Measurements from ENCODE around the gene SAMD4A.

Gene SAMD4A

GRCh38 chr14:54688229-54688628 is 121.3 kb downstream of the SAMD4A start:
- no peak for DNase-seq

- no peak for DNase-seq
Measured at GRCh38 chr14:54689928-54690327, 123.0 kb downstream of the SAMD4A start.

GRCh38 chr14:54690887-54691286 is 124.0 kb downstream of the SAMD4A start:
- no peak for DNase-seq

- DNase-seq: peak; percentile 5
Measured at GRCh38 chr14:54691525-54692283, 124.8 kb downstream of the SAMD4A start.

GRCh38 chr14:54692284-54692772 is 125.4 kb downstream of the SAMD4A start:
- DNase-seq: no peak

- no peak for DNase-seq
Measured at GRCh38 chr14:54693761-54694160, 126.8 kb downstream of the SAMD4A start.

GRCh38 chr14:54695196-54695595 is 128.3 kb downstream of the SAMD4A start:
- DNase-seq: no peak

GRCh38 chr14:54697001-54697400 is 130.1 kb downstream of the SAMD4A start:
- DNase-seq: no peak

- no peak for DNase-seq
Measured at GRCh38 chr14:54697803-54698202, 130.9 kb downstream of the SAMD4A start.

GRCh38 chr14:54698501-54698900 is 131.6 kb downstream of the SAMD4A start:
- DNase-seq: no peak

- no peak for DNase-seq
Measured at GRCh38 chr14:54698966-54699530, 132.1 kb downstream of the SAMD4A start.

GRCh38 chr14:54699735-54700134 is 132.8 kb downstream of the SAMD4A start:
- no peak for DNase-seq

- DNase-seq: no peak
Measured at GRCh38 chr14:54700717-54701116, 133.8 kb downstream of the SAMD4A start.

GRCh38 chr14:54702014-54702491 is 135.1 kb downstream of the SAMD4A start:
- DNase-seq: no peak

GRCh38 chr14:54702492-54702891 is 135.6 kb downstream of the SAMD4A start:
- no peak for DNase-seq

GRCh38 chr14:54703082-54703481 is 136.2 kb downstream of the SAMD4A start:
- DNase-seq: no peak

- no peak for DNase-seq
Measured at GRCh38 chr14:54703724-54704123, 136.8 kb downstream of the SAMD4A start.

- no peak for DNase-seq
Measured at GRCh38 chr14:54704768-54705167, 137.8 kb downstream of the SAMD4A start.

GRCh38 chr14:54706769-54707168 is 139.8 kb downstream of the SAMD4A start:
- DNase-seq: no peak

- no peak for DNase-seq
Measured at GRCh38 chr14:54708161-54708560, 141.2 kb downstream of the SAMD4A start.

GRCh38 chr14:54708982-54709381 is 142.1 kb downstream of the SAMD4A start:
- no peak for DNase-seq

- DNase-seq: no peak
Measured at GRCh38 chr14:54709444-54709843, 142.5 kb downstream of the SAMD4A start.

- no peak for DNase-seq
Measured at GRCh38 chr14:54709867-54710266, 142.9 kb downstream of the SAMD4A start.

GRCh38 chr14:54711312-54711711 is 144.4 kb downstream of the SAMD4A start:
- no peak for DNase-seq

Data from DMS153 (cell line).